Measurements from ENCODE around the gene GFI1.

Gene GFI1

GRCh38 chr1:92485381-92486250, 1.1 kb downstream of the GFI1 start:
- Histone ChIP-seq H3K9me3 (ENCODE audit: severe bottlenecking) (peaks cover 9% of the 10 kb centered on the region), H3K27ac (no peak overlapping the region), H3K27me3 (ENCODE audit: insufficient read depth, low read depth, severe bottlenecking) (peaks cover 51% of the 10 kb centered on the region), H3K36me3 (no peaks in the 10 kb centered on the region), H3K4me3 (ENCODE audit: low read depth, low read length) (peak overlapping the region; percentile 72)
- peak; percentile 71 for DNase-seq
- TF ChIP-seq CTCF (IDR thresholded peaks at IDR 0.05; ENCODE audit: low read depth, low read length), result peak; percentile 63

DNA sequence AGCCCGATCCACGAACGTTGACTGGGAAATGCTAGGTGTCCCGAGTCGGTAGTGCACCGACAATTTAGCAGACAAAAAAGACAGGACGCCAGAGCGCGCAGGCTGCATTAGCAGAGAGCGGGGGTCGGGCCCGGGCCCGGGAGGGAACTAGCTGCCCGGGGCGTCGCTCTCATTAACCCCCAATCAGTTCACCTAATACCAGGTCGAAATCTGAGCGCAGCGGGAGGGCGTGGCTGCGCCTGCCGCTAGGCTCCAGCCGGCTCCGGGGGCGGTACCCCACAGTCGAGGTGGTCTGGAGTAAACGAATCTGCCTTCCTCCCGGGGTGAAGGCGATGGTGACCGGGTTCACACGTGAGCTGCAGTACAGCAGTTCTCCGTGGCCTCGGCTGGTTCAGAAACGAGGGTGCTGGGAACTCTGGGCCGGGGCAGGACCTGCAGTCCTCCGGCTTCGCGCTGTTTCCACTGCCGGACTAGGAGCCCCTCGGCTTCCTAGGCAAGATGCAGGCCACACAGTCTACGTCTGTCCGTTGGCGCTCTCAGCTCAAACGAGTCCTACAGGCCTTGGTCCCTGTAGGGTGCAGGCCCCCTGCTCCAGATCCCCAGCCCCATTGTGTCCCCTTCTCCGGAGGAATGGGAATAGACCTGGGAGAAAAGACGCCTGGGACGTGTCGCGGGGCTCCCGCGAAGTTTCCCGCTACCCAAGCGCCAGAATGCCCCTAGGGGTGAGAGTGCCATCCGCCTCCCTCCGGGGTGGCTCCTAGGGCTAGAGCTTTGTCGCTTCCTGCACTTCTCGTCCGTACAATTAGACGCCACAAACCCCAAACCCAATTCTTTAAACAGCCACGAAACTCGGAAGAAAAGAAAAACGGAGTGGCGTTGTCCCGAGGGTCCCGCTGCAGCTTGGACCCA, 2.0 kb downstream of the GFI1 start:
- peaks cover 51% of the 10 kb centered on the region for H3K27me3 ChIP-seq (ENCODE audit: insufficient read depth, low read depth, severe bottlenecking)
- no peaks in the 10 kb centered on the region for H3K36me3 ChIP-seq
- 0 out of 2 replicates have a peak, but pooled peaks have one; percentile 11 for TF ChIP-seq CTCF (IDR thresholded peaks at IDR 0.05; ENCODE audit: low read depth, low read length)
- peaks cover 13% of the 10 kb centered on the region for H3K9me3 ChIP-seq (ENCODE audit: severe bottlenecking)
- peak; percentile 41 for DNase-seq
- no peak overlapping the region for H3K27ac ChIP-seq
- peak overlapping the region; percentile 72 for H3K4me3 ChIP-seq (ENCODE audit: low read depth, low read length)

GRCh38 chr1:92483610-92484471, 2.9 kb downstream of the GFI1 start:
- H3K36me3 ChIP-seq, result no peaks in the 10 kb centered on the region
- no peak overlapping the region for H3K27ac ChIP-seq
- H3K27me3 ChIP-seq (ENCODE audit: insufficient read depth, low read depth, severe bottlenecking), result peaks cover 51% of the 10 kb centered on the region
- no peak for TF ChIP-seq CTCF (IDR thresholded peaks at IDR 0.05; ENCODE audit: low read depth, low read length)
- peak; percentile 44 for DNase-seq
- H3K9me3 ChIP-seq (ENCODE audit: severe bottlenecking), result peaks cover 13% of the 10 kb centered on the region
- peak overlapping the region; percentile 72 for H3K4me3 ChIP-seq (ENCODE audit: low read depth, low read length)

DNA sequence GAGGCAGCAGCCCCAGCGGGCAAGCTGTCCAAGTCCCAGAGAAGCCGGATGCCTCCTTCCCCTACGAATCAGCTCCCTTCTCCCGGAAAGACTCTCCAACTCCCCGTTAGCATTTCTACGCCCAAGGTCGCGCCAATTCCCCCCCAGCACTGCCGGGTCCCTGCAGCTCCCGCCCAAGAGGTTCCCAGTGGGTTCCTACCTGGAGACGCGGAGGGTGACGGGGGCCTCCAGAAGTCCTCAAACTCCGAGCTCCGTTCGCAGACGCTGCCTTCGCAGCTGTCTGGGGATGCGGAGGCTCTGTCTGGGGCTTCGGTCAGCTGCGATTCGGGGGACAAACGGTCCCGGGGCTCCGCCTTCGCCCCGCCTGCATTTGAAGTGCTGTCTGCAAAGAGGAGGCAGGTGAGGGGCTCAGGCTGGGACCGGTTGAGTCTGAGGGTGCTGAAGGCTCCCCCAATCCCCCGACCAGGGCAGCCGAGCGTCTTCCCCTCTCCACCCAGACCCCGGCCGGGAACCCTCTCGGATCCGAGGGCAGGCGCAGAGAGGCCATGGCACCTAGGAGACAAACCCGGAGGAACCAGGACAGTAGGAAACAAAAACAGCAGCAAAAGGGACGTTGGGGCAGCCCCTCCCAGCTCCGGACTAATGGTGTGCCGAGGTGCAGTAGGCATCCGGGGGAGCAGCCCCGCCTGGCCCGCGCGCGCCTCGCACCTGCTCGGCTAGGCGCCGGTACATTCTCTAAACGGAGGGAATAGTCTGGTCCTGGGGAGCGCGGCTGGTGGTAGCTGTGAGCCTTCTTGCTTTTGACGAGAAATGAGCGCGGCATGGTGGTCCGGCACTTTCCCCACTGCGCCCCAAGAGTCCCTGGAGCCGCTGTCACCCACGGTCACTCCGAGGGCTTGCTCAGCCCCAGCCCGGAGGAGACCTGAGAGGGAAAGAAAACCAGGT, 3.8 kb downstream of the GFI1 start:
- no peak for DNase-seq
- Histone ChIP-seq H3K27me3 (ENCODE audit: insufficient read depth, low read depth, severe bottlenecking) (peaks cover 51% of the 10 kb centered on the region), H3K4me3 (ENCODE audit: low read depth, low read length) (peak overlapping the region; percentile 72), H3K9me3 (ENCODE audit: severe bottlenecking) (peaks cover 13% of the 10 kb centered on the region), H3K27ac (no peak overlapping the region), H3K36me3 (no peaks in the 10 kb centered on the region)
- TF ChIP-seq CTCF (IDR thresholded peaks at IDR 0.05; ENCODE audit: low read depth, low read length), result no peak

Data from WERI-Rb-1 (cell line).